Uterus (tissue), 2 donors: ENCODE data around the gene DLGAP1.

Source experiments
- POLR2A ChIP-seq, 2 donors: fragments of 450-650 bp; IDR thresholded peaks; one replicate each; pipeline ENCODE4 v1.6.1; 2016; ENCODE audit warnings: antibody characterized with exemption in 2 of 2, mild to moderate bottlenecking in 1 of 2, moderate library complexity in 1 of 2
- TF ChIP-seq, protein P1 (sequence below), 4 experiments: fragments of 200-600 bp in 2 of 4; fragments of 450-650 bp in 2 of 4; sonication (generic) in 2 of 4; IDR thresholded peaks; one replicate each; pipeline ENCODE4 v1.5.1; 2016 to 2019; ENCODE audit warnings: antibody characterized with exemption in 4 of 4, mild to moderate bottlenecking in 2 of 4, moderate library complexity in 1 of 4

DNA sequence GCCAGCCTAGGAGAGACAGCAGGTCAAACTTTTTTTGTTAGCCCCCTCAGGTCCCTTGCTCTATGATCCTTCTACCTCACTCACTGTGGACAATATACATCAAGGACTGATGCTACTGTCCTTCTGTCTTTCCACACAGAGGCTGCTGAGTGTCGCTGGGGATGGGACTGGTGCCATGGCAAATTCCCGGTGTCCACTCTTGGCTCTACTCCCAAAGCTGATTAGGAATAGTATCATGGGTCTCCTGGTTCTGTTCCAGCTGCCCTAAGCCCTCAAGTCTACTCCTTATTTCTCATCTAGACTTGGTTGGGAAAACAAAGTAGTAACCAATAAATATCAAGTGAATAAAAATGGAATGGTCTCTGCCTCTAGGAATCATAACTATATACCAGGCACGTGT lies 563.9 kb downstream of the DLGAP1 start:
- TF ChIP-seq POLR2A (IDR thresholded peaks at IDR 0.05): no peak
- TF ChIP-seq, protein P1, sequence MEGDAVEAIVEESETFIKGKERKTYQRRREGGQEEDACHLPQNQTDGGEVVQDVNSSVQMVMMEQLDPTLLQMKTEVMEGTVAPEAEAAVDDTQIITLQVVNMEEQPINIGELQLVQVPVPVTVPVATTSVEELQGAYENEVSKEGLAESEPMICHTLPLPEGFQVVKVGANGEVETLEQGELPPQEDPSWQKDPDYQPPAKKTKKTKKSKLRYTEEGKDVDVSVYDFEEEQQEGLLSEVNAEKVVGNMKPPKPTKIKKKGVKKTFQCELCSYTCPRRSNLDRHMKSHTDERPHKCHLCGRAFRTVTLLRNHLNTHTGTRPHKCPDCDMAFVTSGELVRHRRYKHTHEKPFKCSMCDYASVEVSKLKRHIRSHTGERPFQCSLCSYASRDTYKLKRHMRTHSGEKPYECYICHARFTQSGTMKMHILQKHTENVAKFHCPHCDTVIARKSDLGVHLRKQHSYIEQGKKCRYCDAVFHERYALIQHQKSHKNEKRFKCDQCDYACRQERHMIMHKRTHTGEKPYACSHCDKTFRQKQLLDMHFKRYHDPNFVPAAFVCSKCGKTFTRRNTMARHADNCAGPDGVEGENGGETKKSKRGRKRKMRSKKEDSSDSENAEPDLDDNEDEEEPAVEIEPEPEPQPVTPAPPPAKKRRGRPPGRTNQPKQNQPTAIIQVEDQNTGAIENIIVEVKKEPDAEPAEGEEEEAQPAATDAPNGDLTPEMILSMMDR (IDR thresholded peaks at IDR 0.05): no peak
